Parathyroid adenoma (tissue), 2 donors: Measurements from ENCODE around the gene STX4.

Experiments
- H2AFZ ChIP-seq: fragments of 300-600 bp; sonication (generic); one replicate; pipeline ENCODE4 v1.7.0; 2017; ENCODE audit warnings: antibody characterized with exemption, mild to moderate bottlenecking
- H3K27ac ChIP-seq: fragments of 300-600 bp; sonication (generic); one replicate; pipeline ENCODE4 v1.7.0; 2017
- H3K27me3 ChIP-seq: fragments of 300-600 bp; sonication (generic); one replicate; pipeline ENCODE4 v1.7.0; 2017; ENCODE audit warnings: low read length; ENCODE audit not compliant: control insufficient read depth, insufficient read depth
- H3K36me3 ChIP-seq: fragments of 300-600 bp; sonication (generic); one replicate; pipeline ENCODE4 v1.7.0; 2017; ENCODE audit warnings: low read length; ENCODE audit not compliant: control insufficient read depth, insufficient read depth
- H3K4me1 ChIP-seq: fragments of 300-600 bp; sonication (generic); one replicate; pipeline ENCODE4 v1.7.0; 2017; ENCODE audit warnings: control low read depth
- H3K4me2 ChIP-seq: fragments of 300-600 bp; sonication (generic); one replicate; pipeline ENCODE4 v1.7.0; 2017; ENCODE audit warnings: low read length
- H3K4me3 ChIP-seq: fragments of 300-600 bp; sonication (generic); one replicate; pipeline ENCODE4 v1.7.0; 2017; ENCODE audit warnings: low read depth, low read length
- H3K79me2 ChIP-seq: fragments of 300-600 bp; sonication (generic); one replicate; pipeline ENCODE4 v1.7.0; 2017; ENCODE audit warnings: control low read depth
- H3K9ac ChIP-seq: fragments of 300-600 bp; sonication (generic); one replicate; pipeline ENCODE4 v1.7.0; 2017; ENCODE audit warnings: mild to moderate bottlenecking
- H3K9me3 ChIP-seq: fragments of 300-600 bp; sonication (generic); one replicate; pipeline ENCODE4 v1.7.0; 2017; ENCODE audit warnings: low read length; ENCODE audit not compliant: control insufficient read depth
- CTCF ChIP-seq: fragments of 300-600 bp; sonication (generic); IDR thresholded peaks from one replicate; pipeline ENCODE4 v1.7.0; 2017; ENCODE audit warnings: antibody characterized with exemption, mild to moderate bottlenecking
- donor health status: primary hyperparathyroidism.

Gene STX4

GRCh38 chr16:30991052-30991451 is 42.3 kb upstream of the STX4 start:
- TF ChIP-seq CTCF: no peak
- Histone ChIP-seq H3K4me3 (no peak overlapping the region), H3K27me3 (no peaks in the 10 kb centered on the region), H3K27ac (no peak overlapping the region), H3K79me2 (no peaks in the 10 kb centered on the region), H3K9me3 (no peaks in the 10 kb centered on the region), H3K4me1 (no peaks in the 10 kb centered on the region), H3K9ac (no peak overlapping the region), H2AFZ (no peak overlapping the region), H3K36me3 (no peaks in the 10 kb centered on the region), H3K4me2 (no peak overlapping the region)

GRCh38 chr16:30992276-30992780 is 41.0 kb upstream of the STX4 start:
- Histone ChIP-seq H3K36me3 (no peaks in the 10 kb centered on the region), H3K79me2 (no peaks in the 10 kb centered on the region), H3K27ac (no peak overlapping the region), H3K9me3 (no peaks in the 10 kb centered on the region), H3K4me1 (peaks cover 3% of the 10 kb centered on the region), H3K9ac (no peak overlapping the region), H3K4me3 (no peak overlapping the region), H3K4me2 (no peak overlapping the region), H3K27me3 (no peaks in the 10 kb centered on the region), H2AFZ (no peak overlapping the region)
- TF ChIP-seq CTCF: no peak

GRCh38 chr16:30992931-30993816 is 40.2 kb upstream of the STX4 start:
- Histone ChIP-seq H2AFZ (no peak overlapping the region), H3K36me3 (no peaks in the 10 kb centered on the region), H3K4me3 (no peak overlapping the region), H3K27ac (no peak overlapping the region), H3K27me3 (no peaks in the 10 kb centered on the region), H3K9ac (no peak overlapping the region), H3K4me1 (peaks cover 3% of the 10 kb centered on the region), H3K4me2 (no peak overlapping the region), H3K9me3 (no peaks in the 10 kb centered on the region), H3K79me2 (no peaks in the 10 kb centered on the region)
- TF ChIP-seq CTCF: no peak

GRCh38 chr16:30995927-30996323 is 37.4 kb upstream of the STX4 start:
- Histone ChIP-seq H3K27ac (no peak overlapping the region), H3K4me2 (no peak overlapping the region), H3K4me1 (peaks cover 3% of the 10 kb centered on the region), H3K79me2 (no peaks in the 10 kb centered on the region), H3K9ac (no peak overlapping the region), H3K4me3 (no peak overlapping the region), H2AFZ (no peak overlapping the region), H3K36me3 (no peaks in the 10 kb centered on the region), H3K27me3 (no peaks in the 10 kb centered on the region), H3K9me3 (no peaks in the 10 kb centered on the region)
- no peak for TF ChIP-seq CTCF
